Gastrocnemius medialis (tissue), 4 donors: ENCODE measurements around the gene EDN1.

Experiments used
- CTCF ChIP-seq, 5 experiments: fragments of 450-650 bp in 3 of 5; fragments of 200-600 bp in 2 of 5; sonication (generic) in 2 of 5; IDR thresholded peaks in 4 of 5; conservative IDR thresholded peaks in 1 of 5; 1 replicate in 4 of 5; 2 replicates in 1 of 5; pipeline ENCODE4 v1.5.1; 2016 to 2019; ENCODE audit warnings: antibody characterized with exemption in 5 of 5, mild to moderate bottlenecking in 3 of 5, moderate library complexity in 3 of 5
- POLR2A ChIP-seq, 2 donors: fragments of 450-650 bp; IDR thresholded peaks; one replicate each; pipeline ENCODE4 v1.6.1; 2017; ENCODE audit warnings: antibody characterized with exemption in 2 of 2, mild to moderate bottlenecking in 2 of 2, moderate library complexity in 2 of 2

GRCh38 chr6:12327988-12328387 is 37.8 kb downstream of the EDN1 start:
- TF ChIP-seq CTCF (IDR thresholded peaks at IDR 0.05 in 4 of 5, conservative IDR thresholded peaks at IDR 0.05 in 1 of 5), result no peak
- TF ChIP-seq POLR2A (IDR thresholded peaks at IDR 0.05), result no peak
